ENCODE data around the gene DPP7.

DPP7 gene

GRCh38 chr9:137083394-137084004, 31.0 kb downstream of the DPP7 start:
- H3K27me3 ChIP-seq (ENCODE audit: control insufficient read depth in 3 of 3, insufficient read depth in 3 of 3, low read depth in 1 of 3, low read length in 3 of 3), result peaks cover 15 to 64% (median 46%) of the 10 kb centered on the region in 3 experiments
- peak overlapping the region; percentile 27 for H2AFZ ChIP-seq (ENCODE audit: low read length)
- no peak overlapping the region for H3K14ac ChIP-seq (ENCODE audit: low read length)
- no peak overlapping the region for H2BK120ac ChIP-seq (ENCODE audit: low read depth, low read length)
- no peak overlapping the region for H2BK5ac ChIP-seq (ENCODE audit: low read length)
- no CpG with 5 or more reads among the region's 12 CpGs for WGBS, 2 donors (ENCODE audit: extremely low coverage in 2 of 2, insufficient read length in 2 of 2, insufficient replicate concordance in 1 of 2)
- peaks cover 0 to 5% of the 10 kb centered on the region in 2 donors for H3K36me3 ChIP-seq (replicated peaks in 1 of 2; ENCODE audit: control insufficient read depth in 2 of 2, insufficient read depth in 2 of 2, low read length in 2 of 2)
- H3K4me1 ChIP-seq (ENCODE audit: control insufficient read depth in 2 of 2, insufficient read depth in 1 of 2, low read depth in 1 of 2, low read length in 2 of 2), result peaks cover 14 to 23% of the 10 kb centered on the region in 2 donors
- no peak for DNase-seq (ENCODE audit: low spot score)
- no peak overlapping the region for H4K91ac ChIP-seq (ENCODE audit: low read depth, low read length, poor library complexity)
- peaks cover 0 to 7% of the 10 kb centered on the region in 2 donors for H3K9me3 ChIP-seq (replicated peaks in 1 of 2; ENCODE audit: control insufficient read depth in 2 of 2, insufficient read depth in 1 of 2, low read depth in 1 of 2, low read length in 2 of 2)
- no peak overlapping the region for H3K18ac ChIP-seq (ENCODE audit: low read length)
- H4K8ac ChIP-seq (ENCODE audit: low read depth, low read length), result no peak overlapping the region
- H3K4ac ChIP-seq (ENCODE audit: low read length), result no peak overlapping the region
- H3K4me3 ChIP-seq (ENCODE audit: low read length in 2 of 2), result peak overlapping the region in 1 of 2 donors; percentile 18
- H3K4me2 ChIP-seq (ENCODE audit: insufficient read depth, low read length, poor library complexity, severe bottlenecking), result no peak overlapping the region
- H3K27ac ChIP-seq (replicated peaks; ENCODE audit: low read length), result no peak overlapping the region
- peak overlapping the region; percentile 54 for H2AK5ac ChIP-seq (ENCODE audit: low read depth, low read length)
- no peak overlapping the region for H2BK15ac ChIP-seq (ENCODE audit: low read length)
- H2BK12ac ChIP-seq (ENCODE audit: low read length), result no peak overlapping the region
- H3K9ac ChIP-seq (ENCODE audit: low read depth, low read length, poor library complexity), result no peak overlapping the region
- H3K79me1 ChIP-seq (ENCODE audit: low read depth, low read length), result peaks cover 3% of the 10 kb centered on the region
- no peak overlapping the region for H3K23ac ChIP-seq (ENCODE audit: low read depth, low read length, poor library complexity)

GRCh38 chr9:137082925-137083290, 31.6 kb downstream of the DPP7 start:
- no peak overlapping the region for H3K4me3 ChIP-seq (ENCODE audit: low read length in 2 of 2)
- H3K9me3 ChIP-seq (replicated peaks in 1 of 2; ENCODE audit: control insufficient read depth in 2 of 2, insufficient read depth in 1 of 2, low read depth in 1 of 2, low read length in 2 of 2), result peaks cover 0 to 10% of the 10 kb centered on the region in 2 donors
- DNase-seq (ENCODE audit: low spot score), result no peak
- H3K36me3 ChIP-seq (replicated peaks in 1 of 2; ENCODE audit: control insufficient read depth in 2 of 2, insufficient read depth in 2 of 2, low read length in 2 of 2), result no peaks in the 10 kb centered on the region
- H2BK120ac ChIP-seq (ENCODE audit: low read depth, low read length), result no peak overlapping the region
- H3K27ac ChIP-seq (replicated peaks; ENCODE audit: low read length), result no peak overlapping the region
- H3K9ac ChIP-seq (ENCODE audit: low read depth, low read length, poor library complexity), result no peak overlapping the region
- H2BK5ac ChIP-seq (ENCODE audit: low read length), result no peak overlapping the region
- no peak overlapping the region for H3K4me2 ChIP-seq (ENCODE audit: insufficient read depth, low read length, poor library complexity, severe bottlenecking)
- no peak overlapping the region for H2AFZ ChIP-seq (ENCODE audit: low read length)
- H3K4me1 ChIP-seq (ENCODE audit: control insufficient read depth in 2 of 2, insufficient read depth in 1 of 2, low read depth in 1 of 2, low read length in 2 of 2), result peaks cover 17 to 22% of the 10 kb centered on the region in 2 donors
- H4K8ac ChIP-seq (ENCODE audit: low read depth, low read length), result no peak overlapping the region
- peak overlapping the region; percentile 44 for H2AK5ac ChIP-seq (ENCODE audit: low read depth, low read length)
- peak overlapping the region; percentile 20 for H2BK15ac ChIP-seq (ENCODE audit: low read length)
- no peak overlapping the region for H3K18ac ChIP-seq (ENCODE audit: low read length)
- no peak overlapping the region for H4K91ac ChIP-seq (ENCODE audit: low read depth, low read length, poor library complexity)
- no peak overlapping the region for H3K23ac ChIP-seq (ENCODE audit: low read depth, low read length, poor library complexity)
- H3K79me1 ChIP-seq (ENCODE audit: low read depth, low read length), result peaks cover 7% of the 10 kb centered on the region
- no peak overlapping the region for H3K14ac ChIP-seq (ENCODE audit: low read length)
- WGBS, 2 donors (ENCODE audit: extremely low coverage in 2 of 2, insufficient read length in 2 of 2, insufficient replicate concordance in 1 of 2), result no CpG with 5 or more reads among the region's 8 CpGs
- no peak overlapping the region for H3K4ac ChIP-seq (ENCODE audit: low read length)
- H3K27me3 ChIP-seq (ENCODE audit: control insufficient read depth in 3 of 3, insufficient read depth in 3 of 3, low read depth in 1 of 3, low read length in 3 of 3), result peaks cover 21 to 70% (median 52%) of the 10 kb centered on the region in 3 experiments
- no peak overlapping the region for H2BK12ac ChIP-seq (ENCODE audit: low read length)

DNA sequence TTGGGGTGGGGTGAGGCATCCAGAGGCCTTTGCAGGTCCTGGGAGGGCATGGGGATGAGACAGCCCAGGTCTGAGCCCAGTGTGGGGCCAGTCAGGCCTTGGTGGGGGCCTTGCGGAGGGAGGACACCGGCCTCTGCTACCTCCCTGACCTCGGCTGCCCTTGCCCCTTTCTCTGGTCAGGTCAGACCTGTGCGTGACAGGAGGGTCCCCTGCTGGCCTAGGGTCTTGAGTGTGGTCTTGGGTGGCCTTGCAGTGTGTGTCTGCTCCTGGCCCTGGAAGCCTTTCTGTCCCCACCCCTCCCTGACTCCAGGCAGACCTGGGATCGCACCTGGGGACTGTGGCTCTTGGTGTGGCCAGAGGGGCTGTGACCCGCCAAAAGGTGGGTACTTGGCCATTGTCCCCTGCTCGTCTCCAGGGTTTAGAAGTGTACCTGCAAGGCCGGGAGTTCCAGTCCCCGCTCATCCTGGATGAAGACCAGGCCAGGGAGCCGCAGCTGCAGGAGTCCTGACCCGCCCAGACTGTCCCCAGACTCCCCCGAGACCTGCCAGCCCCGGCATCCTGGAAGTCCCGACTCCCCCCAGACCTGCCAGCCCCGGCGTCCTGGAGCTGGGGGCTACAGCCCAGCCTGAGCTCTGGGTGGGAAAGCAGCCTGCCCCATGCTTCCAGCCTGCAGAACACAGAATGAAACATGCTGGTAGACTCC, 32.2 kb downstream of the DPP7 start:
- Histone ChIP-seq H3K9me3 (replicated peaks in 1 of 2; ENCODE audit: control insufficient read depth in 2 of 2, insufficient read depth in 1 of 2, low read depth in 1 of 2, low read length in 2 of 2) (peaks cover 0 to 10% of the 10 kb centered on the region in 2 donors), H4K8ac (ENCODE audit: low read depth, low read length) (no peak overlapping the region), H2BK12ac (ENCODE audit: low read length) (no peak overlapping the region), H3K79me1 (ENCODE audit: low read depth, low read length) (peaks cover 7% of the 10 kb centered on the region), H3K4me2 (ENCODE audit: insufficient read depth, low read length, poor library complexity, severe bottlenecking) (no peak overlapping the region), H3K4ac (ENCODE audit: low read length) (no peak overlapping the region), H3K14ac (ENCODE audit: low read length) (no peak overlapping the region), H3K36me3 (replicated peaks in 1 of 2; ENCODE audit: control insufficient read depth in 2 of 2, insufficient read depth in 2 of 2, low read length in 2 of 2) (no peaks in the 10 kb centered on the region), H2AK5ac (ENCODE audit: low read depth, low read length) (peak overlapping the region; percentile 44), H3K27ac (replicated peaks; ENCODE audit: low read length) (no peak overlapping the region), H3K18ac (ENCODE audit: low read length) (peak overlapping the region; percentile 57), H3K9ac (ENCODE audit: low read depth, low read length, poor library complexity) (peak overlapping the region; percentile 77), H3K4me3 (ENCODE audit: low read length in 2 of 2) (peak overlapping the region in 1 of 2 donors; percentile 48), H2BK5ac (ENCODE audit: low read length) (no peak overlapping the region), H2AFZ (ENCODE audit: low read length) (no peak overlapping the region), H3K4me1 (ENCODE audit: control insufficient read depth in 2 of 2, insufficient read depth in 1 of 2, low read depth in 1 of 2, low read length in 2 of 2) (peaks cover 14 to 17% of the 10 kb centered on the region in 2 donors), H3K23ac (ENCODE audit: low read depth, low read length, poor library complexity) (no peak overlapping the region), H4K91ac (ENCODE audit: low read depth, low read length, poor library complexity) (no peak overlapping the region), H2BK120ac (ENCODE audit: low read depth, low read length) (no peak overlapping the region), H3K27me3 (ENCODE audit: control insufficient read depth in 3 of 3, insufficient read depth in 3 of 3, low read depth in 1 of 3, low read length in 3 of 3) (peaks cover 26 to 76% (median 58%) of the 10 kb centered on the region in 3 experiments), H2BK15ac (ENCODE audit: low read length) (peak overlapping the region; percentile 93)
- DNase-seq (ENCODE audit: low spot score), result no peak
- no CpG with 5 or more reads among the region's 16 CpGs for WGBS, 2 donors (ENCODE audit: extremely low coverage in 2 of 2, insufficient read length in 2 of 2, insufficient replicate concordance in 1 of 2)
